Measurements from ENCODE around the gene VPS35L. TPM values are rescaled to one million over a fixed set of nuclear protein-coding genes. Genes with fewer than 3 reads are reported as not detected.
A peak's percentile ranks its signal among the peaks of the same experiment; 100 is the strongest.

The VPS35L gene
- total RNA-seq, 1 donor from 2014 or later, result 23.8 TPM

- no peak for DNase-seq
- H3K27ac ChIP-seq (replicated peaks), result no peak overlapping the region
- TF ChIP-seq CTCF (IDR thresholded peaks at IDR 0.05; ENCODE audit: borderline replicate concordance), result no peak
- peaks cover 39% of the 10 kb centered on the region for H3K4me1 ChIP-seq
- H3K9me3 ChIP-seq (replicated peaks), result no peaks in the 10 kb centered on the region
- no peaks in the 10 kb centered on the region for H3K27me3 ChIP-seq (ENCODE audit: low read depth)
- intact Hi-C loops (cut with micrococcal nuclease), result no loop called here
- peaks cover 30% of the 10 kb centered on the region for H3K36me3 ChIP-seq
- no peak overlapping the region for H3K4me3 ChIP-seq
Observed at GRCh38 chr16:19515757-19516156, 39.7 kb upstream of the VPS35L start.

- Histone ChIP-seq H3K9me3 (replicated peaks) (no peaks in the 10 kb centered on the region), H3K27ac (replicated peaks) (no peak overlapping the region), H3K4me1 (peaks cover 56% of the 10 kb centered on the region), H3K36me3 (peaks cover 25% of the 10 kb centered on the region), H3K4me3 (no peak overlapping the region), H3K27me3 (ENCODE audit: low read depth) (no peaks in the 10 kb centered on the region)
- DNase-seq, result no peak
- TF ChIP-seq CTCF (IDR thresholded peaks at IDR 0.05; ENCODE audit: borderline replicate concordance), result no peak
- intact Hi-C loops (cut with micrococcal nuclease), result no loop called here
Observed at GRCh38 chr16:19517424-19518089, 37.9 kb upstream of the VPS35L start.

GRCh38 chr16:19518388-19518787 is 37.1 kb upstream of the VPS35L start:
- H3K9me3 ChIP-seq (replicated peaks), result no peaks in the 10 kb centered on the region

GRCh38 chr16:19520861-19521331 is 34.6 kb upstream of the VPS35L start:
- DNase-seq, result no peak
- no peak for TF ChIP-seq CTCF (IDR thresholded peaks at IDR 0.05; ENCODE audit: borderline replicate concordance)
- Histone ChIP-seq H3K27me3 (ENCODE audit: low read depth) (no peaks in the 10 kb centered on the region), H3K9me3 (replicated peaks) (no peaks in the 10 kb centered on the region), H3K4me3 (peak overlapping the region; percentile 87), H3K36me3 (peaks cover 12% of the 10 kb centered on the region), H3K4me1 (peaks cover 82% of the 10 kb centered on the region), H3K27ac (replicated peaks) (peak overlapping the region; percentile 93)
- intact Hi-C loops (cut with micrococcal nuclease), result no loop called here

More at GRCh38 chr16:19518388-19518787, 37.1 kb upstream of the VPS35L start:
- Histone ChIP-seq H3K36me3 (peaks cover 25% of the 10 kb centered on the region), H3K4me1 (peaks cover 63% of the 10 kb centered on the region), H3K27ac (replicated peaks) (no peak overlapping the region), H3K4me3 (no peak overlapping the region), H3K27me3 (ENCODE audit: low read depth) (no peaks in the 10 kb centered on the region)
- intact Hi-C loops (cut with micrococcal nuclease), result no loop called here
- no peak for DNase-seq
- no peak for TF ChIP-seq CTCF (IDR thresholded peaks at IDR 0.05; ENCODE audit: borderline replicate concordance)

- TF ChIP-seq CTCF (IDR thresholded peaks at IDR 0.05; ENCODE audit: borderline replicate concordance), result peak; percentile 29
- H3K4me3 ChIP-seq, result peak within 1 kb of the TSS; percentile 87
- H3K27ac ChIP-seq (replicated peaks), result peak within 1 kb of the TSS; percentile 93
- H3K9me3 ChIP-seq (replicated peaks), result no peaks in the 10 kb centered on the region
- intact Hi-C loops (cut with micrococcal nuclease), result no loop called here
- H3K36me3 ChIP-seq, result peaks cover 3% of the 10 kb centered on the region
- no peaks in the 10 kb centered on the region for H3K27me3 ChIP-seq (ENCODE audit: low read depth)
- H3K4me1 ChIP-seq, result peaks cover 80% of the 10 kb centered on the region
- peak; percentile 96 for DNase-seq
Observed at GRCh38 chr16:19521471-19522396, 33.8 kb upstream of the VPS35L start, which contains the start of gene GDE1. GDE1 (minus strand) TSS chr16:19522098; CDS start chr16:19521964, 134 bp downstream.

Measured in left ventricle myocardium inferior (tissue), 1 donor.